Measurements from ENCODE around the gene CYP24A1.

- no peak for TF ChIP-seq CTCF (IDR thresholded peaks at IDR 0.05)
- TF ChIP-seq POLR2A (IDR thresholded peaks at IDR 0.05), result no peak
Observed at GRCh38 chr20:54151075-54151439, 22.7 kb downstream of the CYP24A1 start.
